ENCODE measurements around the gene DLL4.
"Not testable (repeated sequence)": the region's sequence is repeated elsewhere in the genome, so short reads cannot be mapped to it uniquely, and the experiment has no call there.

The DLL4 gene

DNA sequence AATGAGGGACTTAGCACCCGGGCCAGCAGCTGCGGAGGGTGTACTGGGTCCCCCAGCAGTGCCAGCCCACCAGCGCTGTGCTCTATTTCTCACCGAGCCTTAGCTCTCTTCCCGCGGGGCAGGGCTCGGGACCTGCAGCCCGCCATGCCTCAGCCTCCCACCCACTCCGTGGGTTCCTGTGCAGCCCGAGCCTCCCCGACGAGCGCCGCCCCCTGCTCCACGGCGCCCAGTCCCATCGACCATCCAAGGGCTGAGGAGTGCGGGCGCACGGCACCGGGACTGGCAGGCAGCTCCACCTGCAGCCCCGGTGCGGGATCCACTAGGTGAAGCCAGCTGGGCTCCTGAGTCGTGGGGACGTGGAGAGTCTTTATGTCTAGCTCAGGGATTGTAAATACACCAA, 32.6 kb downstream of the DLL4 start:
- not testable (repeated sequence) for DNase-seq

DNA sequence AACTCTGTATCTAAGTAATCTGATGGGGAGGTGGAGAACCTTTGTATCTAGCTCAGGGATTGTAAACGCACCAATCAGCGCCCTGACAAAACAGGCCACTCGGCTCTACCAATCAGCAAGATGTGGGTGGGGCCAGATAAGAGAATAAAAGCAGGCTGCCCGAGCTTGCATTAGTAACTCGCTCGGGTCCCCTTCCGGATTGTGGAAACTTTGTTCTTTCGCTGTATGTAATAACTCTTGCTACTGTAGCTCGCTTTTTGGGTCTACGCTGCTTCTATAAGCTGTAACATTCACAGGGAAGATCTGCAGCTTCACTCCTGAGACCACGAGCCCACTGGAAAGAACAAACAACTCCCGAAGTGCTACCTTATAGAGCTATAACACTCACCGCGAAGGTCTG, 33.2 kb downstream of the DLL4 start:
- DNase-seq = not testable (repeated sequence)

DNA sequence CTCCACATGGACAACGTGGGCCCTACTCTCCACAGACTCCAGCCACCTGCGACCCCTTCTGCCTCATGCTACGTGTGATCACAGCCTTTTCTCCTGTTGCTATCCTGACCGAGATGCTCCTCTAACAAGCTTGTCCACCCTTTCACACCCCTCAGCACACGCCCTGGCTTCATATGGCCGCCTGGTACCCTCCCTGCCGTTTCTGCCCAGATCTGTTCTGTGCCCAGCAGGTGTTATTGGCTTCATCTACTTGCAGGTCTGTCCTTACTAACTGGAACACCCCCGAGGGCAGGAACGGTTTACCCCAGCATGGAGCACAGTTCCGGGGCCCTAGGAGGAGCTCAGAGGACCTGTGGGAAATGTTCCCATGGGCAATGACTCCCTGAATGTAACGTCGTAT, 34.1 kb downstream of the DLL4 start:
- DNase-seq = no peak

DNA sequence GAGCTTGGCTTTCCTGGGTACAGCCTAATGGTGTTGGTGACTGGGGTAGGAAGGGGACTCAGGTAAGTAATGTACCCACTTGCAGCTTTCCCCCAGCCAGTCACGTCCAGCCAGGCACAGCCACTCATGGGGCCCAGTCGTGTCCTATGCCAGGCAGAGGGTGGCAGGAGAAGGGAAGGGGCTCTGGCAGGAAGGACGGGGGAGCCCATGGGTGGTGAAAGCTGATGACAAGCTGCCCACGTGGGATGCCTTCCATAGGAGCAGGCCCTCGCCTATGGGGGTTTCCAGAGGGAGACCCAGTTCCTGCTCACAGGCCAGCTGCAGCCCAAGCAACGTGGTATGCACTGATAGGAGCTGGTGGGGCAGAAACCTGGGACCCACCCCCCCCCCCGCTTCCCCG, 34.9 kb downstream of the DLL4 start:
- DNase-seq = no peak

DNA sequence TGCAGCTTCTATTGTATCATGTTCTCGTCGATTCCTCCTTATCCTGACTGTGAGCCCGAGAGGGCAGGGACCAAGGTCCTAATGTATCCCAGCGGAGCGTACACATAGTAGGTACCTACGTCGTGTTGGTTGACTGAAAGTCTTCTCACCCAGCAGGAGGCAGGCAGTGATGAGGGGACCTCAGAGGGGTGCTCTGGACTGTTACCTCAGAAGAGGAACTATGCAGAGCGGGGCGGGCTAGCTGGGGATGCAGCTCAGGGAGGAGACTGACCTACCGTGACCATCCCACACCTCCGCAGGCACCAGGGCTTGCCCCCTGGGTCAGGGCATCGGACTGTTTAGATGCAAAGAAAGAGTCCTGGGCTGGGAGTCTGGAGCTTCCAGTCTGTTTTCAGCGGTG, 35.5 kb downstream of the DLL4 start:
- DNase-seq = no peak

DNA sequence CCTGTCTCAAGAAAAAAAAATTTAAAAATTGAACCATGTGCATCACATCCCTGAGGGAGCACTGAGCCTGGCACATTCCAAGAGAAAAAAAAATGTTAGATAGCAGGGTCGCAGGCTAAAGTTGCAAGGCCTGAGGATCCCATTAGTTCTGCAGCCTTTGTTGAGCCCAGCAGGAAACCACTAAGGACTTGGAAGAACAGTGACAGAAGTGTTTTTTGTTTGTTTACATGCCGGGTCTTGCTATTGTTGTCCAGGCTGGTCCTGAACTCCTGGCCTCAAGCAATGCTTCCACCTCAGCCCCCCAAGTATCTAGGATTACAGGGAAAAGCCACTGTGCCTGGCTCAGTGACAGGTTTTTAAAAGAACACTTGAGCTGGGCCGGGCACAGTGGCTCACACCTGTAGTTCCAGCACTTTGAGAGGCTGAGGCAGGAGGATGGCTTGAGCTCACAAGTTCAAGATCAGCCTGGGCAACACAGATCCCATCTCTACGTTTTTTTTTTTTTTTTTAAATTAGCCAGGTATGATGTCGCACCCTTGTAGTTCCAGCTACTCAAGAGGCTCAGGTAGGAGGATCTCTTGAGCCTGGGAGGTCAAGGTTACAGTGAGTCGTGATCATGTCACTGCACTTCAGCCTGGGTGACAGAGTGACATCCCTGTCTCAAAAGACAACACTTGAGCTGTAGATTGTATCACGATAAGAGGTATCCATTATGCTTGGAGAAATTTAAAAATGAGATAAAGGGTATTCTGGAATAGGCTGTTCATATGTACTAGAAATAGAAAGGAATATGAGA, 39.3 kb downstream of the DLL4 start:
- no peak for DNase-seq

DNA sequence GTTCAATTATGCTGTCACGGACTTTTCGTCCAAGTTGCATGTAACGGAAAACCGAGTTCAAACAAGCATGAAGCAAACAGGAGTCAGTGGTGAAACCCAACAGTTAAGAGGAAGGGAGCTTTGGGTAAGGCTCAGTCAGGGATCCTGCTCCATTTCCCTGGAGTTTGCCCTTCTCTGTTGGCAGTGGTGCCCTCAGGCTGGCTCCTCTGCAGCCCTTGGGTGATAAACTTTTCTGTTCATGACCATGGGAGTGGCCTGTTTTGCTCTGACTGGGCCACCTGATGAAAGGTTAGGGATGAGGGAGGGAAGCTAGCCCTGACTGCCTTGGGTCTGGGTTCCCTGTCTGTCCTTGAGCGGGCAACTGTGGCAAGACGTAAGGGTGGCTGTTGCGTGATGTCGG, 40.2 kb downstream of the DLL4 start:
- no peak for DNase-seq

DNA sequence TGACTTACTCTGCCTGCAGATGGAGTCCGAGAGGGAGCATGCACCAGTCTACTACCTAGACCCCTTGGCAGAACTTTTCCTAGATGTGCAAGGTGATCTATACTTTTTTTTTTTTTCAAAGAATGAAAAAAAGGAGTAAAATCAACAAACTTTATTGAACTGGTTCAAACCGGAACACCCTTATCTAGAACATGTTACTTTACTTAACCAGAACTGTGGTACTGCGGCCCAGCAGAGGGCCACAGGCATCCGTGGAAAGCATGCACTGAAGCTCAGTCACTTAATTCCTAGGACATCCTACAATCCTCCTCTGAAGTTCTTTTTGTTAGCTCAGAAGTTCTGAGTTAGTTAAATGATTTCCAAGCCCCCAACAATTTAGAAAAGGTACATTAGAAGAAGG, 45.7 kb downstream of the DLL4 start:
- no peak for DNase-seq

DNA sequence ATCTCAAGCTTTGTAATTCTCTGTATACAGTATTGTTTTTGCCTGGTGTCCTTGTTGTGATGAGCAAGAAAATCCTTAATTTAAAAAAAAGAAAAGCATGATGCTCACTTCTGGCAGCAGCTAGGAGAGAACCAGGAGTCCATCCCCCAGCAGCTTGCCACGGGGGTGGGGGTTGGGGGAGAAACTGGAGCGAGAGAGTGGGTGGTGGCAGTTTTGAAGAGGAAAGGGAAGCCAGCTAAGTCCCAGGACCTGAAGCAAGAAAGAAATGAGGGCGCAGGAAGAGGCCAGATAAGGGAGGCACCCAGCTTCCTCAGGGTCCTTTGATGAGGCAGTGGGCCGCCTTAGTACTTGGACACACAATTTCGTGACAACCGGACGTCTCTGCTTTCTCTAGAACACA, 47.7 kb downstream of the DLL4 start:
- DNase-seq = no peak

DNA sequence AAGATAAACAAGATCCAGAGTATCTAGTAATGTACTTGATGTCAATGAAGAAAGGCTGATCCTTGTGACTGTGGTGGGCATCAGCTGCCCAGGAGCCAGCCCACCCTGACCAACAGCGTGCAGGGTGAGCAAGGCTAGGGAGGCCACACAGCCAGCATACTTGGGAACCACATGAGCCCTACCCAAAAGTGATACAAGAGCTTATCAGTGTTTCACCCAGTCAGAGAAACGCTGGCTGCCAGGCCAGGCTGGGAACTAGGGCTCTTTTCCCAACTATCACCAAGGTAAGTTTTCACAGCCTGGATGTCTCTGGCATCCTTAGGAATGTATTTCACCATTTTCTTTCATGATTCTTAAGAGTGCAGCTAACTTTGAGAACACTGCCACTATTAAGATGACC, 49.0 kb downstream of the DLL4 start:
- DNase-seq = no peak

DNA sequence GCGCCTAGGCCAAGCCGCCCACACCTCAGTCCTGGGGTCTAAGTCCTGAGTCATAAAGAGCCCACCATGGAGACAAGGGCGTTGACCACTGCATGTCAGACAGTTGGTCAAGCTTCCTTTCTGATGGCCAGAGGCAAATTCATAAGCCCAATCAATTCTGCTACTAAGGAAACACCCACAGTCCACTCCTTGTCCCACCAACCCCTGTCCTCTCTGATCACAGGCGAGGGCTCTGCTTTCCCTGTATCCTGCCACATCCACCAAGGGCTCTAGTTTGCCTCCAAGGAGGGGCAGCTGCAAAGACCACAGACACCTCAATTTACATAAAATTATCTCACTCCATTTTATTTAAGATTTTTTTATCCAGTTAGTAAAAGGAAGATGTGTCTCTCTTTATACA, 49.4 kb downstream of the DLL4 start:
- no peak for DNase-seq

DNA sequence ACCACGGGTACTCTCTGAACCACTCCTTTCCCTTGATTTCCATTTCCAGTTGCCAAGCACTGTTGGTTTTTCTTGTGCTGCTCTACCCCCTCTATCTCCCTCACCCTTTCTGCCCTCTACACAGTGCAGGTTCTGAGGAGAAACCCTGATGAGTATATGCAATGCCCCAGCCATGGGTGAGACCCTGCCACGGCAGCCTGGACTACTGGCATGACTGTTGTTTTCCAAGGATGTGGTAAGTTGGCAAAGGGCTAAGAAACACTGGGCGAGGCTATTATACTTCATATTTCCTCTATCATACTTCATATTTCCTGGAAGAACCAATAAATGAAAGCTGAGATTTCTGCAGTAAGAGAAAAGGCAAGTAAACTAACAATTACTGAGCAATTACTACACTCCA, 52.0 kb downstream of the DLL4 start:
- DNase-seq = no peak

DNA sequence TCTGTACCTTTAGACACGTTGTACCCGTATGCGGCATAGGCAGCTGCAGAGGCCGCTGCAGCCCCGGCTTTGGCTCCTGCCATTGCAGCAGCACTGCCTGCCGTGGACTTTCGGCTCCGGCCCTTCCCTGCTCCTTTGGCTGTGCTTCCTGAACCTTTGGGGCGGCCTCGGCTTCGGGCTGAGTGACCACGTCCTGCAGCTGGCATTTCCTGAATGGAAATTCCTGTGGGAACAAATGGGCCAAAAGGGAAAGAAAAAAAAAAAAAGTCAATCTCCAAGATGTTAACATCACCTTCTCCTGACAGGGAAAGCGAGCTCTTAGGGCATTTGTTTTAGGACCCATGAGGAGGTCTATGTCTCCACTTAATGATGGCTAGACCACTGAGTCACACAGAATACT, 53.7 kb downstream of the DLL4 start:
- DNase-seq = no peak

DNA sequence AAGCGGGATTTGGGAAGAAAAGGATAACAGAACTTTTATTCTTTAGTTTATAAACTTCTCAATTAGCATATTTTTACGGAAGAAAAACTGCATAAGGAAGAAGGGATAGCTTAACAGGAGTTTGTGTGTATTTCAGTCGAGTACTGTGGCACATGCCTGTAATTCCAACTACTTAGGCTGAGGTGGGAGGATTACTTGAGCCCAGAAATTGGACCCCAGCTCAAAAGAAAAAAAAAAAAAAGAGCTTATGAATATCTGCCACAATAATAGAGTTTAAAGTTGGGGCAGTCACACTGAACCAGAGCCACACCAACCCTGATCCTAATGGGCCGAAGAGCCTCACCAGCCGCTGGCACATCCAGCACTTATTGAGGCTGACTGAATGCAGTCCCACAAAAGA, 55.3 kb downstream of the DLL4 start:
- no peak for DNase-seq

DNA sequence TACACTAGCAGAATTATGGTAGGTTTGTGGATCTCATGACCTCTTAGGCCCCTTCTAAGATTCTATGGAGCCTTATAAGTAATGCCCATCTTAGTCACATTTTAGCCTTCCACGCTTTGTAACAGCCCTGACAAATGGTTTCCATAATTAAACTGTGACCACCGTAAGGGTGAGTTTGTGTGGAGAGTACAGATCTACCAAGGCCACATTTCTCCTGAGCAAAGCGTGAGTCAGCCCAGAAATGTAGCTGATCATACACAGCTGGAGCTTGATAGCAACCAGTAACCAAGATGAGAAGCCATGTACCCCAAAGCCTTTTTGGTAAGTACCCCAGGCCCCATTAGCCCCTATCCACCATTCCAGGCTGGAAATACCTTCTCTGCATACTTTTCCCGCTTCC, 55.8 kb downstream of the DLL4 start:
- no peak for DNase-seq

DNA sequence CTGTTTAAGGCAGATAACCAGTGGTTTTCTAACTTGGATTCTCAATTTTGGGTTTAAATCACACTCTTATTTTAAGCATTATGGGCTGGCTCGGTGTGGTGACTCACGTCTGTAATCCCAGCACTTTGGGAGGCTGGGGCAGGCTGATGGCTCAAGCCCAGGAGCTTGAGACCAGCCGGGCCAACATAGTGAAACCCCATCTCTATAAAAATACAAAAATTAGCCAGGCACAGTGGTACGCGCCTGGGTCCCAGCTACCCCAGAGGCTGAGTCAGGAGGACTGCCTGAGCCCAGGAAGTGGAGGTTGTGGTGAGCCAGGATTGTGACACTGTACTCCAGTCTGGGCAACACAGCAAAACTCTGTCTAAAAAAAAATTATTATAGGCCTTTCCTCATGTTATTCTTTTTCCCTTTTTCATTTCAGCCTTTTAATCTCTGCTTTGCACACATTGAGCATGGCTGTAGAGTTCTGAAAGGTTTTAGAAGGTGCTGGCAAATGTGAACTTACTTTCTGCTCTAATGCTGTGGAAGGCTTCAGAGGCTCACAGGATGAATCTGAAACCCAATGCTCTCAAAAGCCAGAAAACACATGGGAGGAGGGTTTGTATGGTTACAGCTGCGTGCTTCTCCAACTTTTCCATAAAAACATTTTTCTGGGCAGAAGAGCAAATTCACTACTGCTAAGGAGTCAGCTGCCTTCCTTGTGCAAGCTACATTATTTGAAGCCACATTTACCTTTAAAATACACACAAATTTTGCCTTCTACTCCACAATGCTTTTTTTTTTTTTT, 56.6 kb downstream of the DLL4 start:
- no peak for DNase-seq

DNA sequence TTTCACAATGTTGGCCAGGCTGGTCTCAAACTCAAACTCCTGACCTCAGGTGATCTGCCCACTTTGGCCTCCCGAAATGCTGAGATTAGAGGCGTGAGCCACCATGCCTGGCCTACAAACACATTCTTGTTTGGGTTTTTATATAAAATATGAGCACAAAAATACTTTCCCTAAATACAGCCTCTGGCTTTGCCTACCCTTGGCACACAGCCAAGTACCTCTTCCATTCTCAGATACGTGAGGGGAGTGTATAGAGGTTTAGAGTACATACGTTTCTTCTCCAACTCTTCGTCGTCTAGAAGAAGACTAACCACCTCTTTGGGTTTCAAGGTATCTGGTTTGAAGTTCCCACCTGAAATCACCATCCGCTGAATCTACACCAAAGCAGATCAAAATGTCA, 57.7 kb downstream of the DLL4 start:
- DNase-seq = no peak

DNA sequence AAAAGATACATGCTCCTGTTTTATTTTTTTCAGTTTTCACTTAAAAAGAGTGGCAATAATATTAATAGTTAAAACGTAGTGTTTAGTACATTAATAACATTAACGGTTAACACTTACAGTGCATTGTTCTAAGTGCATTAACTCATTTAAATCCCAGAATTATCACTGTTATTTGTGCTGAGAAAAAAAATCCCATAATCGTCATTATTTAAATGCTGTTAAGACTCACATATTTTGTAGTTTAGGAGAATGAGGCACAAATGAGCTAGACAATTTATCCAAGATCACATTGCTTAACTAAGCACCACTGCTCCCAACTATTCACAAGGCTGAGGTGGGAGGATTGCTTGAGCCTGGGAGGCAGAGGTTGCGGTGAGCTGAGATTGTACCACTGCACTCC, 59.0 kb downstream of the DLL4 start:
- no peak for DNase-seq
